Measurements from ENCODE around the gene BRME1. TPM values are rescaled to one million over a fixed set of nuclear protein-coding genes. Genes with fewer than 3 reads are reported as not detected.
A peak's percentile ranks its signal among the peaks of the same experiment; 100 is the strongest.
"Not testable (repeated sequence)": the region's sequence is repeated elsewhere in the genome, so short reads cannot be mapped to it uniquely, and the experiment has no call there.

Gene BRME1
- total RNA-seq, 8 experiments from 2014 or later = 0.51 to 5.2 (median 3.2) TPM

DNA sequence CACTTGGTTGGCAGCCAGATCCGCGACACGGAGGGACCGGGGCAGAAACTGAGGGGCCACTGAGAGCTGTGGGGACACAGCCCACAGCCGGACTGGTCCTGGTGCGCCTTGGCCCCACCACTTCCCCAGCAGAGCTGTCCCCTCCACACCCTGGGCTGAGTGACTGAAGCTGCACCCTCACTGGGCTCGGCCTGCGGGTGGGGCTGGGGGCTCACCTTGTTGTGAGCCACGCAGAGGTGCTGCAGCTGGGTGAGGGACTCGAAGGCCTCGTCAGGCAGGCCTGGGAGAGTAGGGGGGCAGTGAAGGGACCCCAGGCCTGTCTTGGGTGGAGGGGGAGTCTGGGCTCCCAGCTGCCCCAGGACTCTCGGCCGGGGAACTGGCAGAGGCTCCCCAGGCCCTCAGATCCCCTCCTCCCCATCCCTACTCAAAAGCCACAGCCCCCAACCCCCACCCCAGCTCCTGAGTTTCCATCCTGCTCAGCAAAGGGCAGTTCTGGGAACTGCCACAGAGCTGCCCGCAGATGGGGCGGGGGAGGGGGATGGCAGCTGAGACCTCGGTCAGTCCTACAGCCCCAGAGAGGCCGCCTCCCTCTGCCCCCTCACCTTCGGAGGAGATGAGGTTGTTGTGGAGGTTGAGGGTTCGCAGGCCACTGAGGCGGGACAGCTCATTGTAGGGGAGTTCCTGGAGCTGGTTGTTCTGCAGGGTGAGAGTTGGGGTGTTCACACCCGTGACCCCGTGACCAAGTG lies 30.0 kb upstream of the BRME1 start:
- Histone ChIP-seq H3K4me3 (no peak overlapping the region), H3K4me1 (replicated peaks in 1 of 2) (peaks cover 18 to 23% of the 10 kb centered on the region in 2 donors), H3K27ac (no peak overlapping the region)
- in situ Hi-C loops (cut with MboI; ENCODE audit: low pct_unique_long_range_greater_than_20kb in 2 of 9, low sequenced_read_pairs in 9 of 9, unreplicated experiment in 9 of 9) = no loop called here
- ATAC-seq (replicated peaks in 6 of 8) = peak in 5 of 8 experiments; percentile 22 to 32 (median 28)
- 80 to 100% methylated on average over 1 of the region's 22 CpGs; no CpG with 5 or more reads in 8 of the 10 experiments for WGBS, 10 experiments

- no peak overlapping the region for H3K27ac ChIP-seq
- no peak overlapping the region for H3K4me3 ChIP-seq
- 67 to 80% methylated on average over 1 of the region's 2 CpGs; no CpG with 5 or more reads in 8 of the 10 experiments for WGBS, 10 experiments
- no peak for ATAC-seq (replicated peaks in 6 of 8)
- peaks cover 18 to 23% of the 10 kb centered on the region in 2 donors for H3K4me1 ChIP-seq (replicated peaks in 1 of 2)
- in situ Hi-C loops (cut with MboI; ENCODE audit: low pct_unique_long_range_greater_than_20kb in 2 of 9, low sequenced_read_pairs in 9 of 9, unreplicated experiment in 9 of 9) = no loop called here
Observed at GRCh38 chr19:13934785-13935109, 28.8 kb upstream of the BRME1 start.

GRCh38 chr19:13932911-13933393 lies 27.0 kb upstream of the BRME1 start:
- Histone ChIP-seq H3K27ac (no peak overlapping the region), H3K4me3 (no peak overlapping the region), H3K4me1 (replicated peaks in 1 of 2) (peaks cover 15 to 17% of the 10 kb centered on the region in 2 donors)
- in situ Hi-C loops (cut with MboI; ENCODE audit: low pct_unique_long_range_greater_than_20kb in 2 of 9, low sequenced_read_pairs in 9 of 9, unreplicated experiment in 9 of 9) = no loop called here
- ATAC-seq (replicated peaks in 6 of 8) = no peak
- WGBS, 10 experiments = no CpG with 5 or more reads among the region's 42 CpGs

- in situ Hi-C loops (cut with MboI; ENCODE audit: low pct_unique_long_range_greater_than_20kb in 2 of 9, low sequenced_read_pairs in 9 of 9, unreplicated experiment in 9 of 9) = no loop called here
- 71 to 100% (median 93%) methylated on average over 1 to 2 of the region's 6 CpGs; no CpG with 5 or more reads in 7 of the 10 experiments for WGBS, 10 experiments
- peaks cover 8 to 10% of the 10 kb centered on the region in 2 donors for H3K4me1 ChIP-seq (replicated peaks in 1 of 2)
Observed at GRCh38 chr19:13932149-13932637, 26.3 kb upstream of the BRME1 start.

GRCh38 chr19:13931391-13932148 lies 25.7 kb upstream of the BRME1 start:
- 15 to 100% (median 70%) methylated on average over 1 to 4 of the region's 30 CpGs; no CpG with 5 or more reads in 6 of the 10 experiments for WGBS, 10 experiments
- in situ Hi-C loops (cut with MboI; ENCODE audit: low pct_unique_long_range_greater_than_20kb in 2 of 9, low sequenced_read_pairs in 9 of 9, unreplicated experiment in 9 of 9) = no loop called here
- Histone ChIP-seq H3K4me3 (no peak overlapping the region), H3K4me1 (replicated peaks in 1 of 2) (peaks cover 8 to 10% of the 10 kb centered on the region in 2 donors), H3K27ac (no peak overlapping the region)
- ATAC-seq (replicated peaks in 6 of 8) = peak in 3 of 8 experiments; percentile 62 to 84 (median 80)

More at GRCh38 chr19:13932149-13932637, 26.3 kb upstream of the BRME1 start:
- ATAC-seq (replicated peaks in 6 of 8) = no peak
- Histone ChIP-seq H3K4me3 (no peak overlapping the region), H3K27ac (no peak overlapping the region)

DNA sequence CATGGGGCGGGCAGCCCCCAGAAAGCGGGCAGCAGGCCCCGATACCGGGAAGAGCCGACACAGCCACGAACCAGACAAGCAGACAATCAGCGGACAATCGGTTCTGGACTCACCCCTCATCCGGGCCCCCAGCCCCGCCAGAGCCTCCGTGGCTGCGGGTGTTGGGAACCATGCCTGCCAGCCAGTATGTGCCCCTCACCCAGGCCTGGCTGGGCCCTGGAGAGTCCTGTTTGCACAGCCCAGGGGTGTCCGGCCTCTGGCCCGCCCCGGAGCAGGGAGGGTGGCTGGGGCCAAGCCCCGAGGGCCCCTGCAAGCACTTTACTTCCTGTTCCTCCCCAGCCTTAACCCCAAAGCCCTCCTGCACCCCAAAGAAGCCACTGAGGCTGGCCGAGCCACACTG lies 24.5 kb upstream of the BRME1 start:
- H3K4me1 ChIP-seq (replicated peaks in 1 of 2) = no peaks in the 10 kb centered on the region
- no peak overlapping the region for H3K4me3 ChIP-seq
- H3K27ac ChIP-seq = no peak overlapping the region
- in situ Hi-C loops (cut with MboI; ENCODE audit: low pct_unique_long_range_greater_than_20kb in 2 of 9, low sequenced_read_pairs in 9 of 9, unreplicated experiment in 9 of 9) = no loop called here
- 90% methylated on average over 2 of the region's 17 CpGs; no CpG with 5 or more reads in 9 of the 10 experiments for WGBS, 10 experiments
- ATAC-seq (replicated peaks in 6 of 8) = peak in 2 of 8 experiments; percentile 7 to 10

GRCh38 chr19:13929956-13930355 lies 24.0 kb upstream of the BRME1 start:
- Histone ChIP-seq H3K4me3 (no peak overlapping the region), H3K27ac (no peak overlapping the region), H3K4me1 (replicated peaks in 1 of 2) (no peaks in the 10 kb centered on the region)
- in situ Hi-C loops (cut with MboI; ENCODE audit: low pct_unique_long_range_greater_than_20kb in 2 of 9, low sequenced_read_pairs in 9 of 9, unreplicated experiment in 9 of 9) = no loop called here
- peak in 3 of 8 experiments; percentile 11 to 20 (median 11) for ATAC-seq (replicated peaks in 6 of 8)
- WGBS, 10 experiments = no CpG with 5 or more reads among the region's 17 CpGs

DNA sequence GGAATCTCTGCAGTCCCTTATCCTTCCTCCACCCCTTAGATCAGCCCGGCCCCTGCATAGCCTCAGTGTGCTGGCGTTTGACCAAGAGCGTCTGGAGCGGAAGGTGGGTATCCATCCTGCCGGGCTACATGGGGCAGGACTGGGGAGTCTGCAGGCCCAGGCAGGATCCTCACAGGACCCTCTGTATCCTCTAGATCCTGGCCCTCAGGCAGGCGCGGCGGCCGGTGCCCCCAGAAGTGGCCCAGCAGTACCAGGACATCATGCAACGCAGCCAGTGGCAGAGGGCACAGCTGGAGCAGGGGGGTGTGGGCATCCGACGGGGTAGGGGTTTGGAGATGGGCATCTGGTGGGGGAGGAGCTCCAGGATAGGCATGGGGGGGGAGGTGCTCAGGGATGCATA lies 23.4 kb upstream of the BRME1 start:
- in situ Hi-C loops (cut with MboI; ENCODE audit: low pct_unique_long_range_greater_than_20kb in 2 of 9, low sequenced_read_pairs in 9 of 9, unreplicated experiment in 9 of 9) = no loop called here
- no peak overlapping the region for H3K27ac ChIP-seq
- no peak for ATAC-seq (replicated peaks in 6 of 8)
- 90 to 100% (median 90%) methylated on average over 1 to 2 of the region's 12 CpGs; no CpG with 5 or more reads in 7 of the 10 experiments for WGBS, 10 experiments
- no peaks in the 10 kb centered on the region for H3K4me1 ChIP-seq (replicated peaks in 1 of 2)
- H3K4me3 ChIP-seq = no peak overlapping the region

DNA sequence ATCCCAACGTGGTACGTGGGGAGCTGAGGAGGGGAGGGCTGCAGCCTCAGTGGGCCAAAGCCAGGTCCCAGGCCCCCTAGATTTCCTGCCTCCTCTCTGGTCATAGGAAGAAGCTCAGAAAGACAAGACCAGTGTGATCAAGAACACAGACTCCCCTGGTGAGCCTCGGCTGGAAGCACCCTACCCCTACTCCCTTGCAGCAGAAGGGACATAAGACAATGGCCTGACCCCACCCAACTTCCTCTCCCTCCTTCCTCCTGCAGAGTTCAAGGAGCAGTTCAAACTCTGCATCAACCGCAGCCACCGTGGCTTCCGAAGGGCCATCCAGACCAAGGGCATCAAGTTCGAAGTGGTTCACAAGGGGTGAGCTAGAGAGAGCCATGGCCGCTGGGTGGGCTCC lies 20.8 kb upstream of the BRME1 start:
- ATAC-seq (replicated peaks in 6 of 8) = no peak
- H3K4me3 ChIP-seq = no peak overlapping the region
- H3K4me1 ChIP-seq (replicated peaks in 1 of 2) = no peaks in the 10 kb centered on the region
- H3K27ac ChIP-seq = no peak overlapping the region
- in situ Hi-C loops (cut with MboI; ENCODE audit: low pct_unique_long_range_greater_than_20kb in 2 of 9, low sequenced_read_pairs in 9 of 9, unreplicated experiment in 9 of 9) = no loop called here
- 60 to 100% (median 100%) methylated on average over 1 to 5 of the region's 8 CpGs; no CpG with 5 or more reads in 3 of the 10 experiments for WGBS, 10 experiments

- H3K4me3 ChIP-seq = no peak overlapping the region
- H3K27ac ChIP-seq = no peak overlapping the region
- WGBS, 10 experiments = 92% methylated on average over 2 of the region's 4 CpGs; no CpG with 5 or more reads in 9 of the 10 experiments
- in situ Hi-C loops (cut with MboI; ENCODE audit: low pct_unique_long_range_greater_than_20kb in 2 of 9, low sequenced_read_pairs in 9 of 9, unreplicated experiment in 9 of 9) = no loop called here
- no peak for ATAC-seq (replicated peaks in 6 of 8)
- H3K4me1 ChIP-seq (replicated peaks in 1 of 2) = no peaks in the 10 kb centered on the region
Observed at GRCh38 chr19:13926010-13926409, 20.1 kb upstream of the BRME1 start.

DNA sequence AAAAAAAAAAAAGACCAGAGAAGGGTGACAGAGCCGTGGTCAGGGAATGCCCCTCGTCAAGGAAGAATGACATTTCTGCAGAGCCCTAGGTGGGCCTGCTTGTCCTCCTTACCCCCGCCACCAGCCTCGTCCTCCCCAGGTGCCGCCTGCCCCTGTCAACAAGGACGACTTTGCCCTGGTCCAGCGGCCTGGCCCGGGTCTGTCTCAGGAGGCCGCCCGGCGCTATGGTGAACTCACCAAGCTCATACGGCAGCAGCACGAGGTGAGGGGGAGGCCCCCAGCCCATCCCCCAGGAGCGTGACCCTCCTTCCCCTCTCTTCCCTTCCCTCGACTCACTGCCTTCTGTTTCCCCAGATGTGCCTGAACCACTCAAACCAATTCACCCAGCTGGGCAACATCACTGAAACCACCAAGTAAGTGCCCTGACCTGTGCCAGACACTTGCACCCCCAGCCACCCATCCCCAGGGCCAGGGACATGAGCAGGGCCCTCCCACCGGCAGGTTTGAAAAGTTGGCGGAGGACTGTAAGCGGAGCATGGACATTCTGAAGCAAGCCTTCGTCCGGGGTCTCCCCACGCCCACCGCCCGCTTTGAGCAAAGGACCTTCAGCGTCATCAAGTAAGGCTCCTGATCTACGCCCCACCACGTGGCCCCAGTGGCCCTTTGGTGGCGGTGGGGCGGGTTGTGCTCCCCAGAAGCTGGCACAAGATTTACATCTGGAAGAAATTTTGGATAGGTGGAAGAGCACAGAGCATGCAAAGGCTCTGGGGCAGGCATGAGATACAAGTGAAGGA lies 17.5 kb upstream of the BRME1 start:
- H3K4me3 ChIP-seq = no peak overlapping the region
- no peaks in the 10 kb centered on the region for H3K4me1 ChIP-seq (replicated peaks in 1 of 2)
- H3K27ac ChIP-seq = no peak overlapping the region
- in situ Hi-C loops (cut with MboI; ENCODE audit: low pct_unique_long_range_greater_than_20kb in 2 of 9, low sequenced_read_pairs in 9 of 9, unreplicated experiment in 9 of 9) = no loop called here
- WGBS, 10 experiments = 90 to 97% (median 93%) methylated on average over 2 to 7 of the region's 28 CpGs; no CpG with 5 or more reads in 7 of the 10 experiments
- ATAC-seq (replicated peaks in 6 of 8) = no peak

DNA sequence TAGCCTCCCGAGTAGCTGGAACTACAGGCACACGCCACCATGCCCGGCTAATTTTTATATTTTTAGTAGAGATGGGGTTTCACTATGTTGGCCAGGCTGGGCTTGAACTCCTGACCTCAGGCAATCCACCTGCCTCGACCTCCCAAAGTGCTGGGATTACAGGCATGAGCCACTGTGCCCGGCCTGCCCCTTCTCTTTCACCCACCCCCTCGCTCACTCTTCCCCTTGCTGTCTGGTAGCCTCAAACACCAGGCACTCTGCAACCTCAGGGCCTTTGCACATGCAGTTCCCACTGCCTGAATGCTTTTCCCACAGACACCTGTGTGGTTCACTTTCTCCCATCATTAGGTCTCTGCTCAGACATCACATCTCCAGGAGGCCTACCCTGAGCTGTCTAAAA lies 16.2 kb upstream of the BRME1 start:
- WGBS, 10 experiments = 75 to 100% (median 96%) methylated on average over 1 to 4 of the region's 6 CpGs; no CpG with 5 or more reads in 4 of the 10 experiments
- H3K4me1 ChIP-seq (replicated peaks in 1 of 2); in situ Hi-C loops (cut with MboI; ENCODE audit: low pct_unique_long_range_greater_than_20kb in 2 of 9, low sequenced_read_pairs in 9 of 9, unreplicated experiment in 9 of 9); ATAC-seq (replicated peaks in 6 of 8); H3K4me3 ChIP-seq; H3K27ac ChIP-seq: not testable (repeated sequence)
